ENCODE measurements around the gene HERC2. TPM values are rescaled to one million over a fixed set of nuclear protein-coding genes. Genes with fewer than 3 reads are reported as not detected.

Gene HERC2
- total RNA-seq, 4 donors from 2014 or later: 74.1 to 106 (median 88.7) TPM

DNA sequence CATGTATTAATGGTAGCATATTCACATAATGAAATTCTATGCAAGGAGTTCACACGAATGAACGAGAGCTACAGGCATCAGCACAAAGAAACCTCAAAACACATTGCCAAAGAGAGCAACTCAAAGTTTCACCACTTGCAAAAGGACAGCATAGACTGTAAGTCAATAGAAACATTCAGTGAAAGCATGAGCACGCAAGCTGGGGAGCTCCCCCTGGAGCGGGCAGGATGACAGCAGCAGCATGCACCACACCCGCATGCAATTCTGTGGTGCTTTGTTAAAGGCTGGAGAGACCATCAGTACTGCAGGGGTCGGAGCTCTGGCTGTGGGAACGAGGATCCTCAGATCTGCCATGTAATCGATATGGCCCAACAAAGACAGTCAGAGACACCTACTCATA, 241.6 kb downstream of the HERC2 start:
- no peak overlapping the region for H3K27ac ChIP-seq
- no peak for TF ChIP-seq EP300 (IDR thresholded peaks at IDR 0.05)
- no peak for TF ChIP-seq CTCF (IDR thresholded peaks at IDR 0.05)
- TF ChIP-seq POLR2A (IDR thresholded peaks at IDR 0.05): no peak
- H3K4me3 ChIP-seq: no peak overlapping the region
- DNase-seq (ENCODE audit: low spot score in 2 of 2): no peak
- H3K36me3 ChIP-seq: no peaks in the 10 kb centered on the region
- WGBS, 2 donors: 33 to 41% methylated on average over 8 of the region's 8 CpGs
- H3K9me3 ChIP-seq: peaks cover 0 to 6% (median 0%) of the 10 kb centered on the region in 4 donors
- H3K4me1 ChIP-seq: no peaks in the 10 kb centered on the region
- H3K27me3 ChIP-seq: no peaks in the 10 kb centered on the region

DNA sequence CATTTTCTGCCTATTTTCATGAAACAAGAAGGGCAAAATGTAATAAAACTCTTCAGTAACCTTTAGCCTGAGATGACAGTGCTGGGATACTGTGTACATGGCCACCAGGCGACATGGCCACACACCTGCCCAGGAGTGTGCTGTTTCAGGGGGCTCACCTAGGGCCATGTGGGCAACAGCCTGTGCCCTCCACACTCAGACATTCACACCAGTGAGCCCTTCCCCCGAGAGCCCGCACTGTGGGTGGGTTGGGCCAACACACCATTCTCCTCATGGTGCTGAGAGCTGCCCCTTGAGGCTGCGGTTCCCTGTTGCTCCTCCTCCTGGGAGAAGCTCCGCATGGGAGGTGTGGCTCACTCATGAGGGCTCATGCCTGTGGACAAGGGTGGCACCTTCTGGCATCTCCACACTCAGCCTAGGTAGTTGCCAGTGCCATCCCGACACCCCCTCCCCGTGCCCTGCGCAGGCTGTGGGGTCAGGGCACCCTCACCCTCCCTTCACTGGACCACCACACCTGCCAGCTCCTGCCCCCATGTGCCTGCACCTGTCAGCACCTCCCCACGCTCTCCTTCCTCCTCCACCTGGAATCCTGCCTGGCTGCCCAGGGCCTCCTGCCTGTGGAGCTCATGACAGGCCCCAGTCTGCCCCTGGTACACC, 242.5 kb downstream of the HERC2 start:
- H3K9me3 ChIP-seq: no peaks in the 10 kb centered on the region
- no peak overlapping the region for H3K4me3 ChIP-seq
- no peak overlapping the region for H3K27ac ChIP-seq
- no peaks in the 10 kb centered on the region for H3K27me3 ChIP-seq
- TF ChIP-seq POLR2A (IDR thresholded peaks at IDR 0.05) (no peak), CTCF (IDR thresholded peaks at IDR 0.05) (no peak), EP300 (IDR thresholded peaks at IDR 0.05) (no peak)
- DNase-seq (ENCODE audit: low spot score in 2 of 2): no peak
- no peaks in the 10 kb centered on the region for H3K4me1 ChIP-seq
- H3K36me3 ChIP-seq: no peaks in the 10 kb centered on the region
- WGBS, 2 donors: 80 to 92% methylated on average over 8 to 9 of the region's 9 CpGs

- Histone ChIP-seq H3K4me1 (no peaks in the 10 kb centered on the region), H3K36me3 (no peaks in the 10 kb centered on the region), H3K27me3 (no peaks in the 10 kb centered on the region), H3K27ac (no peak overlapping the region), H3K4me3 (no peak overlapping the region), H3K9me3 (no peaks in the 10 kb centered on the region)
- TF ChIP-seq EP300 (IDR thresholded peaks at IDR 0.05) (no peak), CTCF (IDR thresholded peaks at IDR 0.05) (no peak), POLR2A (IDR thresholded peaks at IDR 0.05) (no peak)
- no peak for DNase-seq (ENCODE audit: low spot score in 2 of 2)
- 77 to 91% methylated on average over 1 of the region's 1 CpG for WGBS, 2 donors
Measured at GRCh38 chr15:28078191-28078719, 243.7 kb downstream of the HERC2 start.

GRCh38 chr15:28075573-28075972, 246.4 kb downstream of the HERC2 start:
- Histone ChIP-seq H3K36me3 (no peaks in the 10 kb centered on the region), H3K4me3 (no peak overlapping the region), H3K27me3 (no peaks in the 10 kb centered on the region), H3K27ac (no peak overlapping the region), H3K4me1 (no peaks in the 10 kb centered on the region), H3K9me3 (no peaks in the 10 kb centered on the region)
- TF ChIP-seq CTCF (IDR thresholded peaks at IDR 0.05): no peak
- DNase-seq (ENCODE audit: low spot score in 2 of 2): no peak
- WGBS, 2 donors: 31 to 37% methylated on average over 1 of the region's 1 CpG

DNA sequence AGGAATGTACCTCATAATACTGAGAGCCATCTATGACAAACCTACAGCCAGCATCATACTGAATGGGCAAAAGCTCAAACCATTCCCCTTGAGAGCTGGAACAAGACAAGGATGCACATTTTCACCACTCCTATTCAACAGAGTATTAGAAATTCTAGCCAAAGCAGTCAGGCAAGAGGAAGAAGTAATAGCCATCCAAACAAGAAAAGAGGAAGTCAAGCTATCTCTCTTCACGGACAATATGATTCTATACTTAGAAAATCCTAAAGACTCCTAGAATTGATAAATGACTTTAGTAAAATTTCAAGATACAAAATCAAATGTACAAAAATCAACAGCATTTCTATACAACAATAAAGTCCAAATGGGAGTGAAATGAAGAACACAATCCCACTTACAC, 253.0 kb downstream of the HERC2 start:
- TF ChIP-seq CTCF (IDR thresholded peaks at IDR 0.05) (no peak), EP300 (IDR thresholded peaks at IDR 0.05) (no peak)
- peaks cover 0 to 10% (median 0%) of the 10 kb centered on the region in 4 donors for H3K9me3 ChIP-seq
- no peaks in the 10 kb centered on the region for H3K4me1 ChIP-seq
- no peaks in the 10 kb centered on the region for H3K27me3 ChIP-seq
- no peak for DNase-seq (ENCODE audit: low spot score in 2 of 2)
- no peaks in the 10 kb centered on the region for H3K36me3 ChIP-seq
- H3K27ac ChIP-seq: no peak overlapping the region
- 56 to 58% methylated on average over 1 of the region's 1 CpG for WGBS, 2 donors
- no peak overlapping the region for H3K4me3 ChIP-seq

All from tibial nerve (tissue), 4 donors.